Mucosa of stomach (tissue), 1 donor: ENCODE data around the gene COL2A1.

ENCODE experiments used
- H3K27me3 ChIP-seq: one replicate; pipeline ENCODE4 v1.7.0; 2013; ENCODE audit warnings: mild to moderate bottlenecking, low read length; ENCODE audit not compliant: control insufficient read depth, insufficient read depth
- H3K36me3 ChIP-seq: one replicate; pipeline ENCODE4 v1.7.0; 2013; ENCODE audit warnings: low read length; ENCODE audit not compliant: control insufficient read depth, insufficient read depth
- H3K4me1 ChIP-seq: one replicate; pipeline ENCODE4 v1.7.0; 2013; ENCODE audit warnings: mild to moderate bottlenecking, low read length; ENCODE audit not compliant: control insufficient read depth, insufficient read depth
- H3K4me3 ChIP-seq: one replicate; pipeline ENCODE4 v1.7.0; 2013; ENCODE audit warnings: low read length
- H3K9ac ChIP-seq: one replicate; pipeline ENCODE4 v1.7.0; 2013; ENCODE audit warnings: mild to moderate bottlenecking, low read length, moderate library complexity
- H3K9me3 ChIP-seq: one replicate; pipeline ENCODE4 v1.7.0; 2013; ENCODE audit warnings: mild to moderate bottlenecking, low read length, moderate library complexity; ENCODE audit not compliant: control insufficient read depth
- donor health status: Pancreatic carcinoma.

Gene COL2A1

GRCh38 chr12:47983541-47984115 lies 20.6 kb downstream of the COL2A1 start:
- peaks cover 31% of the 10 kb centered on the region for H3K27me3 ChIP-seq
- H3K4me1 ChIP-seq = peaks cover 7% of the 10 kb centered on the region
- H3K36me3 ChIP-seq = no peaks in the 10 kb centered on the region
- no peaks in the 10 kb centered on the region for H3K9me3 ChIP-seq
- no peak overlapping the region for H3K9ac ChIP-seq
- H3K4me3 ChIP-seq = no peak overlapping the region

GRCh38 chr12:47982770-47983169 lies 21.5 kb downstream of the COL2A1 start:
- Histone ChIP-seq H3K27me3 (peaks cover 31% of the 10 kb centered on the region), H3K4me1 (peaks cover 7% of the 10 kb centered on the region), H3K9ac (no peak overlapping the region), H3K4me3 (no peak overlapping the region), H3K9me3 (no peaks in the 10 kb centered on the region), H3K36me3 (no peaks in the 10 kb centered on the region)

GRCh38 chr12:47982311-47982710 lies 22.0 kb downstream of the COL2A1 start:
- Histone ChIP-seq H3K9me3 (no peaks in the 10 kb centered on the region), H3K9ac (no peak overlapping the region), H3K4me3 (no peak overlapping the region), H3K36me3 (no peaks in the 10 kb centered on the region), H3K4me1 (peaks cover 7% of the 10 kb centered on the region), H3K27me3 (peaks cover 31% of the 10 kb centered on the region)

GRCh38 chr12:47981496-47982260 lies 22.6 kb downstream of the COL2A1 start:
- peaks cover 34% of the 10 kb centered on the region for H3K27me3 ChIP-seq
- H3K4me1 ChIP-seq = peaks cover 7% of the 10 kb centered on the region
- no peak overlapping the region for H3K4me3 ChIP-seq
- H3K36me3 ChIP-seq = no peaks in the 10 kb centered on the region
- H3K9me3 ChIP-seq = no peaks in the 10 kb centered on the region
- H3K9ac ChIP-seq = no peak overlapping the region

GRCh38 chr12:47980779-47981495 lies 23.3 kb downstream of the COL2A1 start:
- no peaks in the 10 kb centered on the region for H3K9me3 ChIP-seq
- peaks cover 7% of the 10 kb centered on the region for H3K4me1 ChIP-seq
- H3K27me3 ChIP-seq = peaks cover 37% of the 10 kb centered on the region
- H3K36me3 ChIP-seq = no peaks in the 10 kb centered on the region
- H3K9ac ChIP-seq = no peak overlapping the region
- no peak overlapping the region for H3K4me3 ChIP-seq

GRCh38 chr12:47980197-47980596 lies 24.1 kb downstream of the COL2A1 start:
- Histone ChIP-seq H3K36me3 (no peaks in the 10 kb centered on the region), H3K4me3 (no peak overlapping the region), H3K9me3 (no peaks in the 10 kb centered on the region), H3K4me1 (peaks cover 7% of the 10 kb centered on the region), H3K9ac (no peak overlapping the region), H3K27me3 (peaks cover 35% of the 10 kb centered on the region)

- Histone ChIP-seq H3K9me3 (no peaks in the 10 kb centered on the region), H3K27me3 (peaks cover 39% of the 10 kb centered on the region), H3K4me1 (peaks cover 7% of the 10 kb centered on the region), H3K9ac (no peak overlapping the region), H3K36me3 (no peaks in the 10 kb centered on the region), H3K4me3 (no peak overlapping the region)
Measured at GRCh38 chr12:47979686-47980085, 24.6 kb downstream of the COL2A1 start.

- Histone ChIP-seq H3K4me3 (no peak overlapping the region), H3K4me1 (peaks cover 7% of the 10 kb centered on the region), H3K9ac (no peak overlapping the region), H3K27me3 (peaks cover 45% of the 10 kb centered on the region), H3K36me3 (no peaks in the 10 kb centered on the region), H3K9me3 (no peaks in the 10 kb centered on the region)
Measured at GRCh38 chr12:47979166-47979565, 25.1 kb downstream of the COL2A1 start.

GRCh38 chr12:47978598-47978873 lies 25.7 kb downstream of the COL2A1 start:
- no peak overlapping the region for H3K9ac ChIP-seq
- H3K36me3 ChIP-seq = no peaks in the 10 kb centered on the region
- peaks cover 43% of the 10 kb centered on the region for H3K27me3 ChIP-seq
- no peaks in the 10 kb centered on the region for H3K9me3 ChIP-seq
- no peak overlapping the region for H3K4me3 ChIP-seq
- H3K4me1 ChIP-seq = peaks cover 7% of the 10 kb centered on the region

GRCh38 chr12:47977772-47978597 lies 26.3 kb downstream of the COL2A1 start:
- Histone ChIP-seq H3K4me1 (peaks cover 7% of the 10 kb centered on the region), H3K27me3 (peaks cover 43% of the 10 kb centered on the region), H3K9ac (no peak overlapping the region), H3K36me3 (no peaks in the 10 kb centered on the region), H3K4me3 (no peak overlapping the region), H3K9me3 (no peaks in the 10 kb centered on the region)

GRCh38 chr12:47977046-47977771 lies 27.1 kb downstream of the COL2A1 start:
- Histone ChIP-seq H3K9ac (no peak overlapping the region), H3K27me3 (peaks cover 40% of the 10 kb centered on the region), H3K4me3 (no peak overlapping the region), H3K4me1 (peaks cover 12% of the 10 kb centered on the region), H3K9me3 (no peaks in the 10 kb centered on the region), H3K36me3 (no peaks in the 10 kb centered on the region)
